Activated CD4-positive, alpha-beta T cell treated with anti-CD3 and anti-CD28 coated beads, Interleukin-10, Interleukin-2, amounts not matched to agents 100 ng/mL and 50 ng/mL, durations not matched to agents 16 hours and 8 hours (primary cell): ENCODE results near the gene DPH7.
"Not testable (repeated sequence)": the region's sequence is repeated elsewhere in the genome, so short reads cannot be mapped to it uniquely, and the experiment has no call there.

Source experiments
- DNase-seq: peaks from one replicate; pipeline ENCODE4 v3.0.0-alpha.2; 2020

DPH7 gene

GRCh38 chr9:137544176-137544760 lies 34.5 kb downstream of the DPH7 start:
- DNase-seq, result no peak

DNA sequence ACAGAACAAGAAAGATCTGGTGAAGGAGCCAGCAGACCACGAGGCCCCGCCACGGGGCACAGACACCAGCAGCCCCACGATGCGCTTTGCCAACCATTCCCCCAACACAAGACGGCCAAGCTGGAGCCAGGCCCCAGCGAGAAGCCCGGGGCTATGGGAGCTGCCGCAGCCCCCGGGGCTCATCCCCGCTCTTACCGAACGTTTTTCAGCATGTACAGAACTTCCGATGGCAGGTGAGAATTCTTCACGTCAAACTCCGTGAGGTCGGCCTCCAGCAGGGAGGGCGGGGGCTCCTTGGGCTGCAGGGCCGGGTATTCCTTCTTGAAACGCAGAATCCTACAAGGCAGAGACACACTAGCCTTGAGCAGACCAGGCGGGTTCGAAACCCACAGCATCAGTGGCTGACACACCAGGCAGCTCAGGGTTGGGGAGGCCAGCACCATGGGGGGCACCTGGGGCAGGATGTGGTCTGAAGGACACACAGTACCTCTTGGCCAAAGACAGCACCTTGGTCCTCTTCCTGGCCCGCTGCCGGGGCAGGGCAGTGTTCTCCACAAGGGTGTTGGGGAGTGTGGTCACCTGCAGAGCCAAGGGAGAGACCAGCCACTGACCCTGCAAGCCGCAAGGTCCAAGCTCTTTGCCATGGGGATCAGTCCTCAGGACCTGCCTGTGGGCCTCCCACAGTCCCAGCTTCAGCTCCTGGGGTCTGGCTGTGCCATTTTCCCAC lies 35.3 kb downstream of the DPH7 start:
- DNase-seq, result no peak

DNA sequence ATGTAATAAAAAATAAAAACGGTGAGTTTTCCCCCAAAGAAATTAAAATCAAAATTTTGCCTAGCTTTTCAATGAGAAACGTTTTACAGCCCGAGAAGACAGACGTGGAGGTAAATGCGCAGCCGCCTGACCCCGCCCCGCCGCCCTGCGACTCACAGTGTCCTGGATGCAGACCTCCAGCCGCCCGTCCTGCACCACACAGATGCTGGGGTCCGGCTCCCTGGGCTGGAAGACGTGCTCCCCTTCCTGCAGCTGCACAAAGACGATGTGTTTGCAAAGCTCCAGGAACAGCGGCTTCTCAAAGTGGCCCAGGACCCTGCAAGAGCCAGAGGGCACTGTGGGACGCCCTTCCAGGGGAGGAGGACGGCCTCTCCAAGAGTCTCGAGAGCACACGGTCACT lies 36.2 kb downstream of the DPH7 start:
- no peak for DNase-seq

GRCh38 chr9:137540536-137540935 lies 38.2 kb downstream of the DPH7 start:
- no peak for DNase-seq

GRCh38 chr9:137538058-137538457 lies 40.7 kb downstream of the DPH7 start:
- no peak for DNase-seq

DNA sequence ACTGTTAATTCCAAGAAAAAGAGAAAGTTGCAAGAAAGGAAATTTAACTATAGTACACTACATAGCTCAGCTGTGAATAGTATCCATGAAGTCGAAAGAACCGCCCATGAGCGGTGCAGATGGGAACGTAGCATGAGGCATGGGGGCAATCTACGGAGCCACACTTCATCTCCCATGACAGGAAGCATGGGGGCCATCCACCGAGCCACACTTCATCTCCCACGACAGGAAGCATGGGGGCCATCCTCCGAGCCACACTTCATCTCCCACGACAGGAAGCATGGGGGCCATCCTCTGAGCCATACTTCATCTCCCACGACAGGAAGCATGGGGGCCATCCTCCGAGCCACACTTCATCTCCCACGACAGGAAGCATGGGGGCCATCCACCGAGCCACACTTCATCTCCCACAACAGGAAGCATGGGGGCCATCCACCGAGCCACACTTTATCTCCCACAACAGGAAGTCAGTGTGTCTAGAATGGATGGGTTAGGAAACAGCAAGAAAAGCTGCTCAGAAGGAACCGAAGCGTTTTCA lies 42.1 kb downstream of the DPH7 start:
- DNase-seq, result peak; percentile 21

- no peak for DNase-seq
These were observed 43.7 kb downstream of the DPH7 start for GRCh38 chr9:137535120-137535428.

GRCh38 chr9:137534256-137535119 lies 44.2 kb downstream of the DPH7 start:
- peak; percentile 65 for DNase-seq

GRCh38 chr9:137532891-137533468 lies 45.7 kb downstream of the DPH7 start:
- not testable (repeated sequence) for DNase-seq

GRCh38 chr9:137531099-137531765 lies 47.5 kb downstream of the DPH7 start:
- DNase-seq, result no peak

GRCh38 chr9:137530331-137530730 lies 48.4 kb downstream of the DPH7 start:
- no peak for DNase-seq

- no peak for DNase-seq
These were observed 53.8 kb downstream of the DPH7 start for GRCh38 chr9:137524981-137525317.

GRCh38 chr9:137524161-137524980 lies 54.4 kb downstream of the DPH7 start:
- DNase-seq, result no peak

GRCh38 chr9:137522746-137523455 lies 55.8 kb downstream of the DPH7 start:
- DNase-seq, result no peak

DNA sequence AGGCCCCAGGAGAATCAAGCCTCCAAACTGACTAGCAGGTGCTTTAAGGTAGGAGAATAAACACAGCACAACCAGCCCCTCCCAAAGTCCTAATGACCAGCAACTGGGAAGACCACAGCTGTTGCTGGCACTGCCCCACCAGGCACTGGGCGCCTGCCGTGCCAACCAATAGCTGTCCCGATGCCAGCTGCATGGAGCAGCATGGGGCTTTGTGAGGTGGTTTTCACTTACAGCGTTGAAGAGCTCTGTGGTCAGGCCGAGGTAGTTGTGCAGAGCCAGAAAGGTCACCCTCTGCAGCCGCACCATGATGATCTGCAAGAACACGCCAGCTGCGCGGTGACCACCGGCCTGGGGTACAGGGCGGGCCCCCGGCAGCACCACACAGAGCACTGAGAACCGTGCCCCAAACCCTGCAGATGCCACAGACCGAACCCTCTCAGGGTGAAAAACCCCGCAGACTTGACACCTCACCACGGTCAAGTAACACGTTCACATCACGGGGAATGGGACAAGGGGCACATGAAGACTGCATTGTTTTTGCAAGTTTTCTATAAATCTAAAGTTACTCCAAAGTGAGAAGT lies 57.2 kb downstream of the DPH7 start:
- no peak for DNase-seq

- DNase-seq, result no peak
These were observed 57.9 kb downstream of the DPH7 start for GRCh38 chr9:137520614-137521404.

DNA sequence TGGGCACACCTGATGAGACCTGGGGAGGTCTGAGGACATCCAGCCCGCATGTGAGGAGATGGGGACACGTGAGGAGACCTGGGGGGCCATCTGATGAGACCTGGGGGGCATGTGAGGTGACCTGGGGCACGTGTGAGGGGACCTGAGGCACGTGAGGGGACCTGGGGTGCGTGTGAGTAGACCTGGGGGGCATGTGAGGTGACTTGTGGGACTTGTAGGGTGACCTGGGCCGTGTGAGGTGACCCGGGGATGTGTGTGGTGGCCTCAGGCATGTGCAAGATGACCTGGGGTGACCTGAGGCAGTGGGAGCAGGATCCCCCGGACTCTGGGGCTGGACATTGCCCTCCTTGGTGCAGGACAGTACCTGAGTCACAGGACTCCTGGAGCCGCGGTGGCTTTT lies 59.2 kb downstream of the DPH7 start:
- DNase-seq, result no peak

GRCh38 chr9:137518661-137519459 lies 59.9 kb downstream of the DPH7 start:
- DNase-seq, result not testable (repeated sequence)
